GM10266 (cell line): ENCODE results near the gene SPACA7.

ENCODE experiments used
- DNase-seq: peaks from one replicate; pipeline ENCODE4 v3.0.0; 2012; ENCODE audit errors: extremely low spot score
- CTCF ChIP-seq: IDR thresholded peaks from 2 replicates; pipeline ENCODE4 v1.5.1; 2012; ENCODE audit warnings: mild to moderate bottlenecking, low read depth; ENCODE audit not compliant: control insufficient read depth, insufficient read depth; ENCODE audit errors: missing control alignments

SPACA7 gene

GRCh38 chr13:112449545-112449930, 73.4 kb downstream of the SPACA7 start:
- TF ChIP-seq CTCF = no peak
- no peak for DNase-seq

DNA sequence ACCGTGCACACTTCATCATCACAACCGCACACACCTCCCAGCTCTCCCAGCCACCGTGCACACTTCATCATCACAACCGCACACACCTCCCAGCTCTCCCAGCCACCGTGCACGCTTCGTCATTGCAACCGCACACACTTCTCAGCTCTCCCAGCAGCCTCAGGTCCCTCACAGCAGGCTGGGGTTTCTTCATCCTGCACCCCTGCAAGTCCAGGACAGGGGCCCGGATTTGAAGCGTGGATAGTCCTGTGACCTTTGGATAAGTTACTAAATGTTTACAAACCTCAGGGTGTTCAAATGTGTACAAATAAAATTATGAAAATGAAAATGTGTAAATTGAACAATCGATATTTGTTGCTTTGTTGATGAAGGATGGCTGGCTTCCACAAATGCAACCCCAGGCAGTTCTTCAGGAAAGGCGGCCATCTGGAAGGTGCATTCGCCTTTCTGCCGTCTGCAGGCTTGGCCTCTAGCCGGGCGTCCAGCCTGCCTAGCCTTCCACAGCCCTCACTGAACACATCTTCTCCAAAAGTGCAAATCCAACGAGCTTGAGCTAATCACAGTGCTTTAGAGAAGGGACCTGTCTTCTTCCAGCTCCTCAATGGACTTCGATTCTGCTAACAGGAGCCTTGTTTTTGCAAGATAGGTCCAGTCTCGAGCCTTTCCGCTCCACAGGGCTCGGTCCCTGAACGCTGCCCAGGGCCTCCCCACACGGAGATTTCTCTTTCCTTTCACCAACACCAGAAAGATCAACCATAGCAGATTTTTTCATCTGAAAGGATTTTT, 74.2 kb downstream of the SPACA7 start:
- no peak for TF ChIP-seq CTCF
- DNase-seq = no peak

GRCh38 chr13:112450904-112451240, 74.7 kb downstream of the SPACA7 start:
- TF ChIP-seq CTCF = no peak
- no peak for DNase-seq

DNA sequence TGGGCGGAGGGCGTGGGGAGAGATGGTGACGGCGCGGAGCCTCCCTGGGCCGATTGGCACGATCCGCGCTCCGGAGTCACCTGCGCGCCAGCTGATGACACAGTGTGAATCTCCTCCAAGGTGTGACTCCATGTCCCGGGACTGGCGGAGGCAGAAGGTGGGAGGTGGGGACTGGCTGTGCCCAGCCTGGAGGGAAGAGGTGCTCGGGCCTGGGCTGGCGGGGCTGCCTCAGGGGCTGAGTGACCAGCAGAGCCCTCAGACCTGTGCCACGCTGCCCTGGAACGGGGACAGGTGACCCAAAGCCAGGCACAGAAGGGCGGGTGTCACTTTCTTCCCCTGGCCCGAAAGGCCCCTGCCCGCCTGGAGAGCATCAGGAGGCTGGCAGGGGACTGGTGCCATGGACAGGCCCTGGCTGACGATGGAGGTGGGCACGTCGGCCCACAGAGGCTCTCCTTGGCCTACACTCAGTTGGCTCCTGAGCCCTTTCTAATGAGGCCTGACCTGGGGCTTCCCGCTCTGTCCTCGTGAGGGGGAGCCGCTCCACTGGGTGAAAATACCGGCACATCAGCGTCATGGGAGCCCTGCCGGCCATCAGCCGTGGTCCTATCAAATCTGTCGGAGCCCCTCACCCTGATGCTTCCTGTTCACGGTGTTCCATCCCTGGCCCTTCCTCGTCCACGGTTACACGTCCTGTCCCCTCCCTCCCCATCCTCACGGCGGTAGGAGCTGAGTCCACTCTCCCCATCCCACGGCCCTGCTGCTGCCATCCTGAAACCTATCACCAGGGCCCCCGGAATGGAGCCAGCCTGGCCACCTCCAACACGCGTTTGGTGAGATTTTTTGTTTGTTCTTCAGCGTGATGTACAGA, 75.6 kb downstream of the SPACA7 start:
- no peak for TF ChIP-seq CTCF

GRCh38 chr13:112452380-112453206, 76.4 kb downstream of the SPACA7 start:
- no peak for DNase-seq
- no peak for TF ChIP-seq CTCF

More for the DNA sequence above, 75.6 kb downstream of the SPACA7 start:
- DNase-seq = no peak

DNA sequence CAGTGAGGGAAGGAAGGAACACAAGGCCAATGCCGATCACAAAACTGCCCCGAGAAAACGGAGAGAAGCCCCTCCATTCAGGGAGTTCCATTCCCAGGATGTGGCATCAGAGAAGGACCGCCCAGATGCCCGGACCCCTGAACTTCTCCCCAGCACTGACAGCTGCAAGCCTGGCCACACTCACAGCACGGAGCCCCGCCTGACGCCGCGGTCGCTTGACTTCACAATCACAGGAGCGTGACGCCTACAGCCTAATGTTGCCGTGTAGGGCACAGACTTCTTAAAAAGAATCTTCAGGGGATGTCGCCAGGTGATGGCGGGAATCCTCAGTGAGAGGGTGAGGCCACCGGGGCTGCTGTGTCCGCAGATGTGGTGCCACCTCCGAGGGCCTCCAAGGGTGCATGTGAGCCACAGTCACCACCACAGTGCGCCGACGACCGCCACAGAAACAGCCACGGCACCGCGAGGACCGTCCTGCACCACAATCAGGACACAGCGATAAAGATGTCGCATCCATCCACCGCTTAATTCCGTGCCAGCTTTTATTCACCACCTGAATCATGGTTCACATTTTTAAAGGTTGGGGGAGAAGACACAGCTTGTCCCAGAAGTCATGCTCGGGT, 77.2 kb downstream of the SPACA7 start:
- no peak for TF ChIP-seq CTCF
- no peak for DNase-seq
